GM23338 (cell line): Measurements from ENCODE around the gene SCIN. TPM values are rescaled to one million over a fixed set of nuclear protein-coding genes. Genes with fewer than 3 reads are reported as not detected.

Experiments used
- ATAC-seq: fragments of 200-7000 bp; cut with Tn5 transposase; 3 replicates; pipeline ENCODE4 v1.9.1; 2020
- DNase-seq: peaks from one replicate; pipeline ENCODE4 v3.0.0-alpha.2; 2015; ENCODE audit warnings: low spot score
- H2AFZ ChIP-seq: fragments of 200-600 bp; sonication (generic); 2 replicates; pipeline ENCODE4 v1.8.0; 2016; ENCODE audit warnings: antibody characterized with exemption, mild to moderate bottlenecking, moderate library complexity
- H3F3A ChIP-seq: fragments of 200-600 bp; sonication (generic); replicated peaks from 2 replicates; pipeline ENCODE4 v1.8.0; 2017; ENCODE audit warnings: antibody characterized with exemption, mixed run types, low read depth
- H3K27ac ChIP-seq: fragments of 200-600 bp; sonication (generic); 2 replicates; pipeline ENCODE4 v1.6.1; 2016; ENCODE audit warnings: low read depth
- H3K27me3 ChIP-seq: fragments of 200-600 bp; sonication (generic); 2 replicates; pipeline ENCODE4 v1.8.0; 2016; ENCODE audit warnings: mild to moderate bottlenecking, mixed run types, moderate library complexity; ENCODE audit not compliant: insufficient read depth
- H3K36me3 ChIP-seq: fragments of 200-600 bp; sonication (generic); 2 replicates; pipeline ENCODE4 v1.8.0; 2016; ENCODE audit warnings: mild to moderate bottlenecking; ENCODE audit not compliant: insufficient read depth
- H3K4me1 ChIP-seq: fragments of 200-600 bp; sonication (generic); 2 replicates; pipeline ENCODE4 v1.8.0; 2016; ENCODE audit warnings: mild to moderate bottlenecking, moderate library complexity; ENCODE audit not compliant: insufficient read depth
- H3K4me2 ChIP-seq: fragments of 200-600 bp; sonication (generic); 2 replicates; pipeline ENCODE4 v1.7.1; 2017; ENCODE audit warnings: mixed run types
- H3K4me3 ChIP-seq: fragments of 200-600 bp; sonication (generic); 2 replicates; pipeline ENCODE4 v1.6.1; 2016; ENCODE audit warnings: mixed run types
- H3K79me2 ChIP-seq: fragments of 200-600 bp; sonication (generic); replicated peaks from 2 replicates; pipeline ENCODE4 v1.8.0; 2017; ENCODE audit warnings: mild to moderate bottlenecking; ENCODE audit not compliant: insufficient read depth
- H3K9me2 ChIP-seq: fragments of 200-600 bp; sonication (generic); 2 replicates; pipeline ENCODE4 v1.8.0; 2017; ENCODE audit not compliant: insufficient read depth
- H4K20me1 ChIP-seq: fragments of 200-600 bp; sonication (generic); replicated peaks from 2 replicates; pipeline ENCODE4 v1.8.0; 2017; ENCODE audit warnings: mild to moderate bottlenecking; ENCODE audit not compliant: insufficient read depth
- H3K27ac Mint-ChIP-seq: 2 replicates; pipeline ENCODE4 v1.8.0; 2020; ENCODE audit warnings: inconsistent platforms, mild to moderate bottlenecking, moderate library complexity, mixed read lengths
- H3K27me3 Mint-ChIP-seq: 3 replicates; pipeline ENCODE4 v1.8.0; 2022; ENCODE audit warnings: low read depth, mild to moderate bottlenecking, moderate library complexity, mixed read lengths, inconsistent platforms; ENCODE audit not compliant: insufficient read depth, poor library complexity
- H3K36me3 Mint-ChIP-seq: 3 replicates; pipeline ENCODE4 v1.8.0; 2021; ENCODE audit warnings: low read depth, mild to moderate bottlenecking, inconsistent platforms, moderate library complexity, mixed read lengths
- H3K4me1 Mint-ChIP-seq: 3 replicates; pipeline ENCODE4 v1.8.0; 2020; ENCODE audit warnings: mild to moderate bottlenecking, inconsistent platforms, mixed read lengths
- H3K4me3 Mint-ChIP-seq: 3 replicates; pipeline ENCODE4 v1.8.0; 2021; ENCODE audit warnings: moderate library complexity, mild to moderate bottlenecking, inconsistent platforms, mixed read lengths
- H3K9me3 Mint-ChIP-seq: 3 replicates; pipeline ENCODE4 v1.8.0; 2020; ENCODE audit warnings: moderate library complexity, mild to moderate bottlenecking, inconsistent platforms, mixed read lengths
- EZH2 ChIP-seq: fragments of 200-600 bp; sonication (generic); IDR thresholded peaks from one replicate; pipeline ENCODE4 v1.8.0; 2017; ENCODE audit warnings: antibody characterized with exemption, mild to moderate bottlenecking, low read depth; ENCODE audit not compliant: unreplicated experiment
- EZH2phosphoT487 ChIP-seq: fragments of 200-600 bp; sonication (generic); IDR thresholded peaks from one replicate; pipeline ENCODE4 v1.8.1; 2018; ENCODE audit warnings: antibody characterized with exemption; ENCODE audit not compliant: unreplicated experiment
- NANOG ChIP-seq: IDR thresholded peaks from 2 replicates; pipeline ENCODE4 v1.6.1; 2016; ENCODE audit warnings: antibody characterized with exemption, borderline replicate concordance
- POLR2AphosphoS5 ChIP-seq: IDR thresholded peaks from 2 replicates; pipeline ENCODE4 v1.6.1; 2016; ENCODE audit warnings: antibody characterized with exemption, low read depth
- STAT1 ChIP-seq: IDR thresholded peaks from one replicate; pipeline ENCODE4 v1.6.1; 2016; ENCODE audit warnings: antibody characterized with exemption; ENCODE audit not compliant: unreplicated experiment
- ZNF114 ChIP-seq: fragments of 250-450 bp; sonication (Bioruptor Pico); IDR thresholded peaks from 2 replicates; pipeline ENCODE4 v1.5.0; 2020; ENCODE audit warnings: mild to moderate bottlenecking, moderate library complexity
- polyA plus RNA-seq: library from polyadenylated mRNA; unstranded; fragments of >200 nt; fragmentation: Nextera tagmentation; extraction: Ambion mirVana; gene quantifications from 2 replicates; pipeline ENCODE4 v1.2.1, GENCODE V29; 2016
- total RNA-seq: library from RNA; depleted of rRNA; stranded (reverse); fragments of >200 nt; shearing (Covaris generic); gene quantifications from 2 replicates; pipeline ENCODE4 v1.2.3, GENCODE V29; 2014
- TF ChIP-seq, protein P1 (sequence below): IDR thresholded peaks from 2 replicates; pipeline ENCODE4 v1.6.1; 2016; ENCODE audit warnings: antibody characterized with exemption
- TF ChIP-seq, protein P2 (sequence below): fragments of 250-450 bp; sonication (Bioruptor Pico); IDR thresholded peaks from 2 replicates; pipeline ENCODE4 v1.5.0; 2020; ENCODE audit warnings: mild to moderate bottlenecking, moderate library complexity
- TF ChIP-seq, protein P3 (sequence below), 2 experiments: fragments of 200-600 bp in 1 of 2; sonication (generic) in 1 of 2; conservative IDR thresholded peaks; 2 replicates each; pipeline versions ENCODE4 v1.5.1 to v1.6.1; 2016 to 2017; ENCODE audit warnings: antibody characterized with exemption in 2 of 2, low read depth in 2 of 2, mild to moderate bottlenecking in 2 of 2, moderate library complexity in 1 of 2
- TF ChIP-seq, protein P4 (sequence below): IDR thresholded peaks from one replicate; pipeline ENCODE4 v1.6.1; 2018; ENCODE audit warnings: antibody characterized with exemption; ENCODE audit not compliant: unreplicated experiment

Gene SCIN
- total and polyA plus RNA-seq, 2 experiments from 2014 or later, result 0.80 to 0.92 TPM

DNA sequence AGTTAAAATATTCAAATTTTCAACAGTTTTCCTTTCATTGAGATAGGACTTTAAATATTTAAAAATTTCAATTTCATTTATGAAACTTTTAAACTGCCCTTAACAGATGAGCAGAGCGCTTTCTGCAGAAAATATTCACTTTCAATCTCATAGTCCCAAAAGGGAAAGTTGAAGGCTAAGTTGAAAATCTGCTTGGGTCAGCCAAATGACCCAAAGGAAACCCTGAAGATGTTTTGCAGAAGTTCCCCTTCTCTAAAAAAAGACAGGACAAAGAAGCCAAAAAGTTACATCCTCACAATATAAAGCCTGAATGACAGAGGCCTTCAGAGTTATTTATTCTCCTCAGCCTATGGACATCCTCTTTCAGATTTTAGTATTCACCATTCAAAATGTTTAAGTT, 17.6 kb upstream of the SCIN start (continued):
- no peak for TF ChIP-seq POLR2AphosphoS5
- TF ChIP-seq EZH2phosphoT487, result no peak
- TF ChIP-seq NANOG, result no peak
- TF ChIP-seq STAT1, result no peak

DNA sequence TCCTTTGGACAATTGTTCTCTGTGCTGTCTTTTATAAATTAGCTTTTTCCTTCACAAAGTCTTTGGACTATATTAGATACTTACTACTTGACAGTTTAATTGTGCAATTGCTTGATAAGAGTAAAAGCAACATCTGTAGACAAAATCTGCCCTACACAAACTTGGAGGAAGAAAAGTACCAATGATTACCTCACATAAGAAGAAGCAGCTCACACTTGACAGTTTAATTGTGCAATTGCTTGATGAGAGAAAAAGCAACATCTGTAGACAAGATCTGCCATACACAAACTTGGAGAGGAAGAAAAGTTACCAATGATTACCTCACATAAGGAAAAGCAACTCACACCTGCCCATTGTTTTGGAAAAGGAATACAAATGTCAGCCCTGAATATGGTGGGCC, 17.1 kb upstream of the SCIN start:
- H3K4me3 Mint-ChIP-seq, result no peak overlapping the region
- no peak overlapping the region for H3K4me3 ChIP-seq
- peaks cover 5% of the 10 kb centered on the region; the same call in 1 of the 2 replicates for H3K4me1 ChIP-seq
- ATAC-seq (no peak), DNase-seq (no peak)
- TF ChIP-seq ZNF114 (no peak), EZH2 (no peak), EZH2phosphoT487 (no peak)
- TF ChIP-seq, protein P1, sequence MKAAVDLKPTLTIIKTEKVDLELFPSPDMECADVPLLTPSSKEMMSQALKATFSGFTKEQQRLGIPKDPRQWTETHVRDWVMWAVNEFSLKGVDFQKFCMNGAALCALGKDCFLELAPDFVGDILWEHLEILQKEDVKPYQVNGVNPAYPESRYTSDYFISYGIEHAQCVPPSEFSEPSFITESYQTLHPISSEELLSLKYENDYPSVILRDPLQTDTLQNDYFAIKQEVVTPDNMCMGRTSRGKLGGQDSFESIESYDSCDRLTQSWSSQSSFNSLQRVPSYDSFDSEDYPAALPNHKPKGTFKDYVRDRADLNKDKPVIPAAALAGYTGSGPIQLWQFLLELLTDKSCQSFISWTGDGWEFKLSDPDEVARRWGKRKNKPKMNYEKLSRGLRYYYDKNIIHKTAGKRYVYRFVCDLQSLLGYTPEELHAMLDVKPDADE, result no peak
- TF ChIP-seq, protein P2, sequence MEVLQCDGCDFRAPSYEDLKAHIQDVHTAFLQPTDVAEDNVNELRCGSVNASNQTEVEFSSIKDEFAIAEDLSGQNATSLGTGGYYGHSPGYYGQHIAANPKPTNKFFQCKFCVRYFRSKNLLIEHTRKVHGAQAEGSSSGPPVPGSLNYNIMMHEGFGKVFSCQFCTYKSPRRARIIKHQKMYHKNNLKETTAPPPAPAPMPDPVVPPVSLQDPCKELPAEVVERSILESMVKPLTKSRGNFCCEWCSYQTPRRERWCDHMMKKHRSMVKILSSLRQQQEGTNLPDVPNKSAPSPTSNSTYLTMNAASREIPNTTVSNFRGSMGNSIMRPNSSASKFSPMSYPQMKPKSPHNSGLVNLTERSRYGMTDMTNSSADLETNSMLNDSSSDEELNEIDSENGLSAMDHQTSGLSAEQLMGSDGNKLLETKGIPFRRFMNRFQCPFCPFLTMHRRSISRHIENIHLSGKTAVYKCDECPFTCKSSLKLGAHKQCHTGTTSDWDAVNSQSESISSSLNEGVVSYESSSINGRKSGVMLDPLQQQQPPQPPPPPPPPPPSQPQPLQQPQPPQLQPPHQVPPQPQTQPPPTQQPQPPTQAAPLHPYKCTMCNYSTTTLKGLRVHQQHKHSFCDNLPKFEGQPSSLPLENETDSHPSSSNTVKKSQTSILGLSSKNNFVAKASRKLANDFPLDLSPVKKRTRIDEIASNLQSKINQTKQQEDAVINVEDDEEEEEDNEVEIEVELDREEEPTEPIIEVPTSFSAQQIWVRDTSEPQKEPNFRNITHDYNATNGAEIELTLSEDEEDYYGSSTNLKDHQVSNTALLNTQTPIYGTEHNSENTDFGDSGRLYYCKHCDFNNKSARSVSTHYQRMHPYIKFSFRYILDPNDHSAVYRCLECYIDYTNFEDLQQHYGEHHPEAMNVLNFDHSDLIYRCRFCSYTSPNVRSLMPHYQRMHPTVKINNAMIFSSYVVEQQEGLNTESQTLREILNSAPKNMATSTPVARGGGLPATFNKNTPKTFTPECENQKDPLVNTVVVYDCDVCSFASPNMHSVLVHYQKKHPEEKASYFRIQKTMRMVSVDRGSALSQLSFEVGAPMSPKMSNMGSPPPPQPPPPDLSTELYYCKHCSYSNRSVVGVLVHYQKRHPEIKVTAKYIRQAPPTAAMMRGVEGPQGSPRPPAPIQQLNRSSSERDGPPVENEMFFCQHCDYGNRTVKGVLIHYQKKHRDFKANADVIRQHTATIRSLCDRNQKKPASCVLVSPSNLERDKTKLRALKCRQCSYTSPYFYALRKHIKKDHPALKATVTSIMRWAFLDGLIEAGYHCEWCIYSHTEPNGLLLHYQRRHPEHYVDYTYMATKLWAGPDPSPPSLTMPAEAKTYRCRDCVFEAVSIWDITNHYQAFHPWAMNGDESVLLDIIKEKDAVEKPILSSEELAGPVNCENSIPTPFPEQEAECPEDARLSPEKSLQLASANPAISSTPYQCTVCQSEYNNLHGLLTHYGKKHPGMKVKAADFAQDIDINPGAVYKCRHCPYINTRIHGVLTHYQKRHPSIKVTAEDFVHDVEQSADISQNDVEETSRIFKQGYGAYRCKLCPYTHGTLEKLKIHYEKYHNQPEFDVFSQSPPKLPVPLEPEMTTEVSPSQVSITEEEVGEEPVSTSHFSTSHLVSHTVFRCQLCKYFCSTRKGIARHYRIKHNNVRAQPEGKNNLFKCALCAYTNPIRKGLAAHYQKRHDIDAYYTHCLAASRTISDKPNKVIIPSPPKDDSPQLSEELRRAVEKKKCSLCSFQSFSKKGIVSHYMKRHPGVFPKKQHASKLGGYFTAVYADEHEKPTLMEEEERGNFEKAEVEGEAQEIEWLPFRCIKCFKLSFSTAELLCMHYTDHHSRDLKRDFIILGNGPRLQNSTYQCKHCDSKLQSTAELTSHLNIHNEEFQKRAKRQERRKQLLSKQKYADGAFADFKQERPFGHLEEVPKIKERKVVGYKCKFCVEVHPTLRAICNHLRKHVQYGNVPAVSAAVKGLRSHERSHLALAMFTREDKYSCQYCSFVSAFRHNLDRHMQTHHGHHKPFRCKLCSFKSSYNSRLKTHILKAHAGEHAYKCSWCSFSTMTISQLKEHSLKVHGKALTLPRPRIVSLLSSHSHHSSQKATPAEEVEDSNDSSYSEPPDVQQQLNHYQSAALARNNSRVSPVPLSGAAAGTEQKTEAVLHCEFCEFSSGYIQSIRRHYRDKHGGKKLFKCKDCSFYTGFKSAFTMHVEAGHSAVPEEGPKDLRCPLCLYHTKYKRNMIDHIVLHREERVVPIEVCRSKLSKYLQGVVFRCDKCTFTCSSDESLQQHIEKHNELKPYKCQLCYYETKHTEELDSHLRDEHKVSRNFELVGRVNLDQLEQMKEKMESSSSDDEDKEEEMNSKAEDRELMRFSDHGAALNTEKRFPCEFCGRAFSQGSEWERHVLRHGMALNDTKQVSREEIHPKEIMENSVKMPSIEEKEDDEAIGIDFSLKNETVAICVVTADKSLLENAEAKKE (CRISPR knock-in tag), result no peak
- TF ChIP-seq, protein P3, sequence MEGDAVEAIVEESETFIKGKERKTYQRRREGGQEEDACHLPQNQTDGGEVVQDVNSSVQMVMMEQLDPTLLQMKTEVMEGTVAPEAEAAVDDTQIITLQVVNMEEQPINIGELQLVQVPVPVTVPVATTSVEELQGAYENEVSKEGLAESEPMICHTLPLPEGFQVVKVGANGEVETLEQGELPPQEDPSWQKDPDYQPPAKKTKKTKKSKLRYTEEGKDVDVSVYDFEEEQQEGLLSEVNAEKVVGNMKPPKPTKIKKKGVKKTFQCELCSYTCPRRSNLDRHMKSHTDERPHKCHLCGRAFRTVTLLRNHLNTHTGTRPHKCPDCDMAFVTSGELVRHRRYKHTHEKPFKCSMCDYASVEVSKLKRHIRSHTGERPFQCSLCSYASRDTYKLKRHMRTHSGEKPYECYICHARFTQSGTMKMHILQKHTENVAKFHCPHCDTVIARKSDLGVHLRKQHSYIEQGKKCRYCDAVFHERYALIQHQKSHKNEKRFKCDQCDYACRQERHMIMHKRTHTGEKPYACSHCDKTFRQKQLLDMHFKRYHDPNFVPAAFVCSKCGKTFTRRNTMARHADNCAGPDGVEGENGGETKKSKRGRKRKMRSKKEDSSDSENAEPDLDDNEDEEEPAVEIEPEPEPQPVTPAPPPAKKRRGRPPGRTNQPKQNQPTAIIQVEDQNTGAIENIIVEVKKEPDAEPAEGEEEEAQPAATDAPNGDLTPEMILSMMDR (conservative IDR thresholded peaks at IDR 0.05; ENCODE audit: low read depth in 2 of 2), result no peak
- TF ChIP-seq, protein P4, sequence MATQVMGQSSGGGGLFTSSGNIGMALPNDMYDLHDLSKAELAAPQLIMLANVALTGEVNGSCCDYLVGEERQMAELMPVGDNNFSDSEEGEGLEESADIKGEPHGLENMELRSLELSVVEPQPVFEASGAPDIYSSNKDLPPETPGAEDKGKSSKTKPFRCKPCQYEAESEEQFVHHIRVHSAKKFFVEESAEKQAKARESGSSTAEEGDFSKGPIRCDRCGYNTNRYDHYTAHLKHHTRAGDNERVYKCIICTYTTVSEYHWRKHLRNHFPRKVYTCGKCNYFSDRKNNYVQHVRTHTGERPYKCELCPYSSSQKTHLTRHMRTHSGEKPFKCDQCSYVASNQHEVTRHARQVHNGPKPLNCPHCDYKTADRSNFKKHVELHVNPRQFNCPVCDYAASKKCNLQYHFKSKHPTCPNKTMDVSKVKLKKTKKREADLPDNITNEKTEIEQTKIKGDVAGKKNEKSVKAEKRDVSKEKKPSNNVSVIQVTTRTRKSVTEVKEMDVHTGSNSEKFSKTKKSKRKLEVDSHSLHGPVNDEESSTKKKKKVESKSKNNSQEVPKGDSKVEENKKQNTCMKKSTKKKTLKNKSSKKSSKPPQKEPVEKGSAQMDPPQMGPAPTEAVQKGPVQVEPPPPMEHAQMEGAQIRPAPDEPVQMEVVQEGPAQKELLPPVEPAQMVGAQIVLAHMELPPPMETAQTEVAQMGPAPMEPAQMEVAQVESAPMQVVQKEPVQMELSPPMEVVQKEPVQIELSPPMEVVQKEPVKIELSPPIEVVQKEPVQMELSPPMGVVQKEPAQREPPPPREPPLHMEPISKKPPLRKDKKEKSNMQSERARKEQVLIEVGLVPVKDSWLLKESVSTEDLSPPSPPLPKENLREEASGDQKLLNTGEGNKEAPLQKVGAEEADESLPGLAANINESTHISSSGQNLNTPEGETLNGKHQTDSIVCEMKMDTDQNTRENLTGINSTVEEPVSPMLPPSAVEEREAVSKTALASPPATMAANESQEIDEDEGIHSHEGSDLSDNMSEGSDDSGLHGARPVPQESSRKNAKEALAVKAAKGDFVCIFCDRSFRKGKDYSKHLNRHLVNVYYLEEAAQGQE, result no peak
- H3K27ac Mint-ChIP-seq, result no peak overlapping the region
- no peak overlapping the region for H2AFZ ChIP-seq
- H3K36me3 ChIP-seq, result no peaks in the 10 kb centered on the region
- peaks cover 10% of the 10 kb centered on the region for H3K4me1 Mint-ChIP-seq
- H3K27me3 ChIP-seq, result no peaks in the 10 kb centered on the region
- H3K4me2 ChIP-seq, result no peak overlapping the region
- H3K27me3 Mint-ChIP-seq, result no peaks in the 10 kb centered on the region
- no peaks in the 10 kb centered on the region for H4K20me1 ChIP-seq
- peaks cover 15% of the 10 kb centered on the region for H3K36me3 Mint-ChIP-seq
- H3K27ac ChIP-seq, result no peak overlapping the region
- H3F3A ChIP-seq, result no peaks in the 10 kb centered on the region
- peaks cover 12% of the 10 kb centered on the region for H3K9me3 Mint-ChIP-seq
- peaks cover 2% of the 10 kb centered on the region; the same call in 1 of the 2 replicates for H3K9me2 ChIP-seq
- H3K79me2 ChIP-seq, result no peaks in the 10 kb centered on the region
